ENCODE results near the gene YY1.

The YY1 gene

GRCh38 chr14:100332071-100332639, 93.2 kb downstream of the YY1 start:
- no peak for DNase-seq (ENCODE audit: low read depth in 4 of 4, low spot score in 1 of 4)
